ENCODE measurements around the gene MRPL22. TPM values are rescaled to one million over a fixed set of nuclear protein-coding genes. Genes with fewer than 3 reads are reported as not detected.
"Not testable (repeated sequence)": the region's sequence is repeated elsewhere in the genome, so short reads cannot be mapped to it uniquely, and the experiment has no call there.

Gene MRPL22
- total and polyA plus RNA-seq, 9 donors = 29.0 to 39.6 (median 34.9) TPM

- WGBS (ENCODE audit: insufficient coverage) = under 1% methylated on average over 57 of the region's 61 CpGs
- Histone ChIP-seq H3K4me1 (ENCODE audit: control insufficient read depth, insufficient read depth, low read length) (peaks cover 15% of the 10 kb centered on the region), H3K36me3 (ENCODE audit: control insufficient read depth, insufficient read depth, low read length) (peaks cover 9% of the 10 kb centered on the region), H3K9me3 (replicated peaks; ENCODE audit: control insufficient read depth, low read depth, low read length) (no peaks in the 10 kb centered on the region), H3K27ac (ENCODE audit: low read length) (peak within 1 kb of the TSS; percentile 75), H3K4me3 (ENCODE audit: low read length) (peak within 1 kb of the TSS; percentile 97), H3K27me3 (ENCODE audit: control insufficient read depth, insufficient read depth, low read length) (no peaks in the 10 kb centered on the region)
- DNase-seq = peak; percentile 93
Observed at GRCh38 chr5:154937718-154938466, 3.0 kb upstream of the MRPL22 start, which contains the start of gene GEMIN5. GEMIN5 (minus strand) TSS chr5:154938211; CDS start chr5:154938133, 78 bp downstream.

- peaks cover 15% of the 10 kb centered on the region for H3K4me1 ChIP-seq (ENCODE audit: control insufficient read depth, insufficient read depth, low read length)
- H3K27me3 ChIP-seq (ENCODE audit: control insufficient read depth, insufficient read depth, low read length); DNase-seq; H3K36me3 ChIP-seq (ENCODE audit: control insufficient read depth, insufficient read depth, low read length); H3K9me3 ChIP-seq (replicated peaks; ENCODE audit: control insufficient read depth, low read depth, low read length); H3K4me3 ChIP-seq (ENCODE audit: low read length); H3K27ac ChIP-seq (ENCODE audit: low read length): not testable (repeated sequence)
- WGBS (ENCODE audit: insufficient coverage) = 67% methylated on average over 3 of the region's 5 CpGs
Observed at GRCh38 chr5:154939387-154939786, 1.5 kb upstream of the MRPL22 start.

- no peak for DNase-seq
- Histone ChIP-seq H3K36me3 (ENCODE audit: control insufficient read depth, insufficient read depth, low read length) (no peaks in the 10 kb centered on the region), H3K27me3 (ENCODE audit: control insufficient read depth, insufficient read depth, low read length) (no peaks in the 10 kb centered on the region), H3K4me3 (ENCODE audit: low read length) (peak overlapping the region; percentile 77), H3K9me3 (replicated peaks; ENCODE audit: control insufficient read depth, low read depth, low read length) (no peaks in the 10 kb centered on the region), H3K27ac (ENCODE audit: low read length) (no peak overlapping the region), H3K4me1 (ENCODE audit: control insufficient read depth, insufficient read depth, low read length) (peaks cover 15% of the 10 kb centered on the region)
- no CpG with 5 or more reads among the region's 9 CpGs for WGBS (ENCODE audit: insufficient coverage)
Observed at GRCh38 chr5:154940375-154940771, 500 bp upstream of the MRPL22 start.

GRCh38 chr5:154943527-154943926 lies 2.7 kb downstream of the MRPL22 start:
- DNase-seq = no peak
- no peaks in the 10 kb centered on the region for H3K36me3 ChIP-seq (ENCODE audit: control insufficient read depth, insufficient read depth, low read length)
- WGBS (ENCODE audit: insufficient coverage) = 93% methylated on average over 3 of the region's 5 CpGs
- H3K4me3 ChIP-seq (ENCODE audit: low read length) = no peak overlapping the region
- H3K27ac ChIP-seq (ENCODE audit: low read length) = no peak overlapping the region
- no peaks in the 10 kb centered on the region for H3K27me3 ChIP-seq (ENCODE audit: control insufficient read depth, insufficient read depth, low read length)
- H3K4me1 ChIP-seq (ENCODE audit: control insufficient read depth, insufficient read depth, low read length) = peaks cover 3% of the 10 kb centered on the region
- H3K9me3 ChIP-seq (replicated peaks; ENCODE audit: control insufficient read depth, low read depth, low read length) = no peaks in the 10 kb centered on the region

GRCh38 chr5:154944716-154945115 lies 3.8 kb downstream of the MRPL22 start:
- Histone ChIP-seq H3K4me1 (ENCODE audit: control insufficient read depth, insufficient read depth, low read length) (peaks cover 3% of the 10 kb centered on the region), H3K4me3 (ENCODE audit: low read length) (no peak overlapping the region), H3K9me3 (replicated peaks; ENCODE audit: control insufficient read depth, low read depth, low read length) (no peaks in the 10 kb centered on the region), H3K27me3 (ENCODE audit: control insufficient read depth, insufficient read depth, low read length) (no peaks in the 10 kb centered on the region), H3K36me3 (ENCODE audit: control insufficient read depth, insufficient read depth, low read length) (no peaks in the 10 kb centered on the region), H3K27ac (ENCODE audit: low read length) (no peak overlapping the region)
- DNase-seq = no peak

- WGBS (ENCODE audit: insufficient coverage) = no CpG with 5 or more reads among the region's 2 CpGs
- Histone ChIP-seq H3K4me1 (ENCODE audit: control insufficient read depth, insufficient read depth, low read length) (no peaks in the 10 kb centered on the region), H3K36me3 (ENCODE audit: control insufficient read depth, insufficient read depth, low read length) (no peaks in the 10 kb centered on the region), H3K9me3 (replicated peaks; ENCODE audit: control insufficient read depth, low read depth, low read length) (no peaks in the 10 kb centered on the region), H3K4me3 (ENCODE audit: low read length) (no peak overlapping the region), H3K27me3 (ENCODE audit: control insufficient read depth, insufficient read depth, low read length) (no peaks in the 10 kb centered on the region), H3K27ac (ENCODE audit: low read length) (no peak overlapping the region)
- DNase-seq = peak; percentile 15
Observed at GRCh38 chr5:154945695-154946301, 4.9 kb downstream of the MRPL22 start.

- H3K4me3 ChIP-seq (ENCODE audit: low read length) = no peak overlapping the region
- no peaks in the 10 kb centered on the region for H3K4me1 ChIP-seq (ENCODE audit: control insufficient read depth, insufficient read depth, low read length)
- no peak for DNase-seq
- WGBS (ENCODE audit: insufficient coverage) = 83% methylated on average over 1 of the region's 6 CpGs
- H3K27ac ChIP-seq (ENCODE audit: low read length) = no peak overlapping the region
- no peaks in the 10 kb centered on the region for H3K27me3 ChIP-seq (ENCODE audit: control insufficient read depth, insufficient read depth, low read length)
- no peaks in the 10 kb centered on the region for H3K9me3 ChIP-seq (replicated peaks; ENCODE audit: control insufficient read depth, low read depth, low read length)
- H3K36me3 ChIP-seq (ENCODE audit: control insufficient read depth, insufficient read depth, low read length) = no peaks in the 10 kb centered on the region
Observed at GRCh38 chr5:154947778-154948177, 6.9 kb downstream of the MRPL22 start.

GRCh38 chr5:154948313-154948712 lies 7.4 kb downstream of the MRPL22 start:
- DNase-seq = no peak

GRCh38 chr5:154949781-154950180 lies 8.9 kb downstream of the MRPL22 start:
- Histone ChIP-seq H3K4me3 (ENCODE audit: low read length) (no peak overlapping the region), H3K4me1 (ENCODE audit: control insufficient read depth, insufficient read depth, low read length) (no peaks in the 10 kb centered on the region), H3K27me3 (ENCODE audit: control insufficient read depth, insufficient read depth, low read length) (no peaks in the 10 kb centered on the region), H3K9me3 (replicated peaks; ENCODE audit: control insufficient read depth, low read depth, low read length) (no peaks in the 10 kb centered on the region), H3K36me3 (ENCODE audit: control insufficient read depth, insufficient read depth, low read length) (no peaks in the 10 kb centered on the region), H3K27ac (ENCODE audit: low read length) (no peak overlapping the region)
- no peak for DNase-seq
- WGBS (ENCODE audit: insufficient coverage) = no CpG with 5 or more reads among the region's 2 CpGs

More at GRCh38 chr5:154948313-154948712, 7.4 kb downstream of the MRPL22 start:
- Histone ChIP-seq H3K4me1 (ENCODE audit: control insufficient read depth, insufficient read depth, low read length) (no peaks in the 10 kb centered on the region), H3K36me3 (ENCODE audit: control insufficient read depth, insufficient read depth, low read length) (no peaks in the 10 kb centered on the region), H3K27ac (ENCODE audit: low read length) (no peak overlapping the region), H3K9me3 (replicated peaks; ENCODE audit: control insufficient read depth, low read depth, low read length) (no peaks in the 10 kb centered on the region), H3K27me3 (ENCODE audit: control insufficient read depth, insufficient read depth, low read length) (no peaks in the 10 kb centered on the region), H3K4me3 (ENCODE audit: low read length) (no peak overlapping the region)
- no CpG with 5 or more reads among the region's 4 CpGs for WGBS (ENCODE audit: insufficient coverage)

- Histone ChIP-seq H3K27ac (ENCODE audit: low read length) (no peak overlapping the region), H3K4me3 (ENCODE audit: low read length) (no peak overlapping the region), H3K36me3 (ENCODE audit: control insufficient read depth, insufficient read depth, low read length) (peaks cover 15% of the 10 kb centered on the region), H3K4me1 (ENCODE audit: control insufficient read depth, insufficient read depth, low read length) (no peaks in the 10 kb centered on the region), H3K27me3 (ENCODE audit: control insufficient read depth, insufficient read depth, low read length) (no peaks in the 10 kb centered on the region), H3K9me3 (replicated peaks; ENCODE audit: control insufficient read depth, low read depth, low read length) (no peaks in the 10 kb centered on the region)
- no peak for DNase-seq
Observed at GRCh38 chr5:154956712-154957111, 15.8 kb downstream of the MRPL22 start.

All from muscle of leg (tissue), 11 donors.